ENCODE measurements around the gene LGALS14.
"Not testable (repeated sequence)": the region's sequence is repeated elsewhere in the genome, so short reads cannot be mapped to it uniquely, and the experiment has no call there.

LGALS14 gene

GRCh38 chr19:39704181-39705044, at the start of gene LGALS14:
Gene LGALS14, plus strand, starts transcription at chr19:39704481. Its CDS starts 48 bp downstream, at chr19:39704529.
- Histone ChIP-seq H3K27ac (ENCODE audit: low read length) (no peak within 1 kb of the TSS), H3K4me3 (ENCODE audit: low read depth in 1 of 2, low read length in 2 of 2) (no peak within 1 kb of the TSS), H3K36me3 (ENCODE audit: control insufficient read depth in 1 of 2, insufficient read depth in 2 of 2, low read length in 2 of 2) (no peaks in the 10 kb centered on the region), H3K27me3 (ENCODE audit: low read depth, low read length) (no peaks in the 10 kb centered on the region), H3K9me3 (ENCODE audit: control insufficient read depth in 1 of 2, low read length in 2 of 2) (no peaks in the 10 kb centered on the region), H3K4me1 (ENCODE audit: control insufficient read depth in 1 of 2, insufficient read depth in 2 of 2, low read length in 2 of 2) (no peaks in the 10 kb centered on the region)

GRCh38 chr19:39655613-39656012, 48.7 kb upstream of the LGALS14 start, which contains the start of gene LGALS16:
Gene LGALS16, plus strand, starts transcription at chr19:39655913. Its CDS starts 49 bp downstream, at chr19:39655962.
- Histone ChIP-seq H3K36me3 (ENCODE audit: control insufficient read depth in 1 of 2, insufficient read depth in 2 of 2, low read length in 2 of 2) (no peaks in the 10 kb centered on the region), H3K27ac (ENCODE audit: low read length) (no peak within 1 kb of the TSS), H3K4me3 (ENCODE audit: low read depth in 1 of 2, low read length in 2 of 2) (no peak within 1 kb of the TSS), H3K9me3 (ENCODE audit: control insufficient read depth in 1 of 2, low read length in 2 of 2) (no peaks in the 10 kb centered on the region), H3K4me1 (ENCODE audit: control insufficient read depth in 1 of 2, insufficient read depth in 2 of 2, low read length in 2 of 2) (no peaks in the 10 kb centered on the region), H3K27me3 (ENCODE audit: low read depth, low read length) (no peaks in the 10 kb centered on the region)

- Histone ChIP-seq H3K36me3 (ENCODE audit: control insufficient read depth in 1 of 2, insufficient read depth in 2 of 2, low read length in 2 of 2) (no peaks in the 10 kb centered on the region), H3K4me3 (ENCODE audit: low read depth in 1 of 2, low read length in 2 of 2) (no peak overlapping the region), H3K9me3 (ENCODE audit: control insufficient read depth in 1 of 2, low read length in 2 of 2) (no peaks in the 10 kb centered on the region), H3K27ac (ENCODE audit: low read length) (no peak overlapping the region), H3K4me1 (ENCODE audit: control insufficient read depth in 1 of 2, insufficient read depth in 2 of 2, low read length in 2 of 2) (no peaks in the 10 kb centered on the region), H3K27me3 (ENCODE audit: low read depth, low read length) (no peaks in the 10 kb centered on the region)
Measured at GRCh38 chr19:39659791-39660190, 44.5 kb upstream of the LGALS14 start.

GRCh38 chr19:39660661-39661060, 43.6 kb upstream of the LGALS14 start:
- no peaks in the 10 kb centered on the region for H3K27me3 ChIP-seq (ENCODE audit: low read depth, low read length)
- no peaks in the 10 kb centered on the region for H3K36me3 ChIP-seq (ENCODE audit: control insufficient read depth in 1 of 2, insufficient read depth in 2 of 2, low read length in 2 of 2)
- no peak overlapping the region for H3K4me3 ChIP-seq (ENCODE audit: low read depth in 1 of 2, low read length in 2 of 2)
- no peak overlapping the region for H3K27ac ChIP-seq (ENCODE audit: low read length)
- H3K9me3 ChIP-seq (ENCODE audit: control insufficient read depth in 1 of 2, low read length in 2 of 2): no peaks in the 10 kb centered on the region
- H3K4me1 ChIP-seq (ENCODE audit: control insufficient read depth in 1 of 2, insufficient read depth in 2 of 2, low read length in 2 of 2): no peaks in the 10 kb centered on the region

GRCh38 chr19:39661565-39661964, 42.7 kb upstream of the LGALS14 start:
- no peak overlapping the region for H3K4me3 ChIP-seq (ENCODE audit: low read depth in 1 of 2, low read length in 2 of 2)
- no peaks in the 10 kb centered on the region for H3K27me3 ChIP-seq (ENCODE audit: low read depth, low read length)
- H3K27ac ChIP-seq (ENCODE audit: low read length): no peak overlapping the region
- no peaks in the 10 kb centered on the region for H3K9me3 ChIP-seq (ENCODE audit: control insufficient read depth in 1 of 2, low read length in 2 of 2)
- H3K36me3 ChIP-seq (ENCODE audit: control insufficient read depth in 1 of 2, insufficient read depth in 2 of 2, low read length in 2 of 2): no peaks in the 10 kb centered on the region
- no peaks in the 10 kb centered on the region for H3K4me1 ChIP-seq (ENCODE audit: control insufficient read depth in 1 of 2, insufficient read depth in 2 of 2, low read length in 2 of 2)

GRCh38 chr19:39669860-39670259, 34.4 kb upstream of the LGALS14 start:
- not testable (repeated sequence) for H3K4me3 ChIP-seq (ENCODE audit: low read depth in 1 of 2, low read length in 2 of 2); H3K36me3 ChIP-seq (ENCODE audit: control insufficient read depth in 1 of 2, insufficient read depth in 2 of 2, low read length in 2 of 2); H3K9me3 ChIP-seq (ENCODE audit: control insufficient read depth in 1 of 2, low read length in 2 of 2); H3K27ac ChIP-seq (ENCODE audit: low read length); H3K27me3 ChIP-seq (ENCODE audit: low read depth, low read length); H3K4me1 ChIP-seq (ENCODE audit: control insufficient read depth in 1 of 2, insufficient read depth in 2 of 2, low read length in 2 of 2)

- no peak overlapping the region for H3K4me3 ChIP-seq (ENCODE audit: low read depth in 1 of 2, low read length in 2 of 2)
- H3K27ac ChIP-seq (ENCODE audit: low read length): no peak overlapping the region
- no peaks in the 10 kb centered on the region for H3K9me3 ChIP-seq (ENCODE audit: control insufficient read depth in 1 of 2, low read length in 2 of 2)
- H3K27me3 ChIP-seq (ENCODE audit: low read depth, low read length): no peaks in the 10 kb centered on the region
- no peaks in the 10 kb centered on the region for H3K36me3 ChIP-seq (ENCODE audit: control insufficient read depth in 1 of 2, insufficient read depth in 2 of 2, low read length in 2 of 2)
- no peaks in the 10 kb centered on the region for H3K4me1 ChIP-seq (ENCODE audit: control insufficient read depth in 1 of 2, insufficient read depth in 2 of 2, low read length in 2 of 2)
Measured at GRCh38 chr19:39670998-39671397, 33.3 kb upstream of the LGALS14 start.

GRCh38 chr19:39671739-39672363, 32.4 kb upstream of the LGALS14 start:
- no peaks in the 10 kb centered on the region for H3K27me3 ChIP-seq (ENCODE audit: low read depth, low read length)
- H3K36me3 ChIP-seq (ENCODE audit: control insufficient read depth in 1 of 2, insufficient read depth in 2 of 2, low read length in 2 of 2): no peaks in the 10 kb centered on the region
- no peak overlapping the region for H3K4me3 ChIP-seq (ENCODE audit: low read depth in 1 of 2, low read length in 2 of 2)
- no peak overlapping the region for H3K27ac ChIP-seq (ENCODE audit: low read length)
- H3K4me1 ChIP-seq (ENCODE audit: control insufficient read depth in 1 of 2, insufficient read depth in 2 of 2, low read length in 2 of 2): no peaks in the 10 kb centered on the region
- no peaks in the 10 kb centered on the region for H3K9me3 ChIP-seq (ENCODE audit: control insufficient read depth in 1 of 2, low read length in 2 of 2)

- no peak overlapping the region for H3K4me3 ChIP-seq (ENCODE audit: low read depth in 1 of 2, low read length in 2 of 2)
- no peaks in the 10 kb centered on the region for H3K9me3 ChIP-seq (ENCODE audit: control insufficient read depth in 1 of 2, low read length in 2 of 2)
- no peaks in the 10 kb centered on the region for H3K27me3 ChIP-seq (ENCODE audit: low read depth, low read length)
- no peaks in the 10 kb centered on the region for H3K36me3 ChIP-seq (ENCODE audit: control insufficient read depth in 1 of 2, insufficient read depth in 2 of 2, low read length in 2 of 2)
- H3K4me1 ChIP-seq (ENCODE audit: control insufficient read depth in 1 of 2, insufficient read depth in 2 of 2, low read length in 2 of 2): no peaks in the 10 kb centered on the region
- no peak overlapping the region for H3K27ac ChIP-seq (ENCODE audit: low read length)
Measured at GRCh38 chr19:39672473-39672872, 31.8 kb upstream of the LGALS14 start.

- not testable (repeated sequence) for H3K27me3 ChIP-seq (ENCODE audit: low read depth, low read length); H3K4me3 ChIP-seq (ENCODE audit: low read depth in 1 of 2, low read length in 2 of 2); H3K9me3 ChIP-seq (ENCODE audit: control insufficient read depth in 1 of 2, low read length in 2 of 2); H3K27ac ChIP-seq (ENCODE audit: low read length); H3K4me1 ChIP-seq (ENCODE audit: control insufficient read depth in 1 of 2, insufficient read depth in 2 of 2, low read length in 2 of 2); H3K36me3 ChIP-seq (ENCODE audit: control insufficient read depth in 1 of 2, insufficient read depth in 2 of 2, low read length in 2 of 2)
Measured at GRCh38 chr19:39673862-39674261, 30.4 kb upstream of the LGALS14 start.

- Histone ChIP-seq H3K27ac (ENCODE audit: low read length) (no peak overlapping the region), H3K9me3 (ENCODE audit: control insufficient read depth in 1 of 2, low read length in 2 of 2) (no peaks in the 10 kb centered on the region), H3K4me3 (ENCODE audit: low read depth in 1 of 2, low read length in 2 of 2) (no peak overlapping the region), H3K27me3 (ENCODE audit: low read depth, low read length) (no peaks in the 10 kb centered on the region), H3K4me1 (ENCODE audit: control insufficient read depth in 1 of 2, insufficient read depth in 2 of 2, low read length in 2 of 2) (peaks cover 5 to 13% of the 10 kb centered on the region in 2 donors), H3K36me3 (ENCODE audit: control insufficient read depth in 1 of 2, insufficient read depth in 2 of 2, low read length in 2 of 2) (no peaks in the 10 kb centered on the region)
Measured at GRCh38 chr19:39676004-39676403, 28.3 kb upstream of the LGALS14 start.
